ENCODE results near the gene PPP4R3A.
"Not testable (repeated sequence)": the region's sequence is repeated elsewhere in the genome, so short reads cannot be mapped to it uniquely, and the experiment has no call there.

The PPP4R3A gene

GRCh38 chr14:91510171-91511042 lies at the start of gene PPP4R3A:
TSS of gene PPP4R3A (minus strand) at chr14:91510310. CDS start at chr14:91509647, 663 bp downstream.
- peak; percentile 89 for DNase-seq

- DNase-seq: no peak
These were observed 45.4 kb upstream of the PPP4R3A start for GRCh38 chr14:91555531-91555930.

- no peak for DNase-seq
These were observed 44.6 kb upstream of the PPP4R3A start for GRCh38 chr14:91554535-91555332.

GRCh38 chr14:91548108-91548507 lies 38.0 kb upstream of the PPP4R3A start:
- DNase-seq: no peak

- DNase-seq: no peak
These were observed 36.0 kb upstream of the PPP4R3A start for GRCh38 chr14:91545946-91546716.

- no peak for DNase-seq
These were observed 35.1 kb upstream of the PPP4R3A start for GRCh38 chr14:91545204-91545603.

GRCh38 chr14:91536327-91536726 lies 26.2 kb upstream of the PPP4R3A start:
- DNase-seq: no peak

GRCh38 chr14:91534059-91534458 lies 23.9 kb upstream of the PPP4R3A start:
- not testable (repeated sequence) for DNase-seq

- DNase-seq: no peak
These were observed 23.5 kb upstream of the PPP4R3A start for GRCh38 chr14:91533623-91534022.

GRCh38 chr14:91523972-91524371 lies 13.9 kb upstream of the PPP4R3A start:
- no peak for DNase-seq

- no peak for DNase-seq
These were observed 11.0 kb upstream of the PPP4R3A start for GRCh38 chr14:91521061-91521640.

- DNase-seq: no peak
These were observed 10.0 kb upstream of the PPP4R3A start for GRCh38 chr14:91520138-91520537.

- DNase-seq: no peak
These were observed 9.3 kb upstream of the PPP4R3A start for GRCh38 chr14:91519239-91520036.

- DNase-seq: no peak
These were observed 6.7 kb upstream of the PPP4R3A start for GRCh38 chr14:91516663-91517388.

GRCh38 chr14:91515979-91516378 lies 5.9 kb upstream of the PPP4R3A start:
- DNase-seq: no peak

GRCh38 chr14:91511043-91511383 lies 903 bp upstream of the PPP4R3A start:
- DNase-seq: no peak

- DNase-seq: no peak
These were observed 286 bp downstream of the PPP4R3A start for GRCh38 chr14:91509878-91510170.

GRCh38 chr14:91509083-91509877 lies 830 bp downstream of the PPP4R3A start:
- peak; percentile 21 for DNase-seq

GRCh38 chr14:91508105-91508504 lies 2.0 kb downstream of the PPP4R3A start:
- DNase-seq: no peak

GRCh38 chr14:91506226-91506625 lies 3.9 kb downstream of the PPP4R3A start:
- no peak for DNase-seq
